ENCODE data around the gene RRAS2. TPM values are rescaled to one million over a fixed set of nuclear protein-coding genes. Genes with fewer than 3 reads are reported as not detected.
A peak's percentile ranks its signal among the peaks of the same experiment; 100 is the strongest.

Gene RRAS2
- total and polyA plus RNA-seq, 2 donors (not counting 3 experiments of a cell fraction or from before 2014, with no cell fraction given): 30.1 to 80.5 TPM

GRCh38 chr11:14259878-14260277, 99.1 kb downstream of the RRAS2 start:
- DNase-seq (ENCODE audit: low read depth, low spot score) (no peak), FAIRE-seq (no peak)
- Histone ChIP-seq H3K4me1 (ENCODE audit: control insufficient read depth, extremely low read depth, insufficient read depth, low read length) (peaks cover 5% of the 10 kb centered on the region), H3K36me3 (ENCODE audit: control insufficient read depth in 2 of 2, extremely low read depth in 1 of 2, insufficient read depth in 2 of 2, low read length in 2 of 2) (no peaks in the 10 kb centered on the region), H3K9ac (replicated peaks; ENCODE audit: extremely low read depth, insufficient read depth, low read length) (no peak overlapping the region), H3K9me1 (replicated peaks; ENCODE audit: control insufficient read depth, extremely low read depth, insufficient read depth, low read length) (no peaks in the 10 kb centered on the region), H3K4me2 (ENCODE audit: insufficient read depth, low read length) (no peak overlapping the region), H3K9me3 (replicated peaks; ENCODE audit: control insufficient read depth, insufficient read depth, low read length) (no peaks in the 10 kb centered on the region), H3K4me3 (replicated peaks in 1 of 3; ENCODE audit: insufficient read depth in 1 of 3, low read depth in 1 of 3, low read length in 3 of 3) (no peak overlapping the region), H4K20me1 (replicated peaks; ENCODE audit: control insufficient read depth, extremely low read depth, insufficient read depth, low read length) (no peaks in the 10 kb centered on the region), H3K27me3 (ENCODE audit: control insufficient read depth in 2 of 2, insufficient read depth in 2 of 2, low read length in 2 of 2) (no peaks in the 10 kb centered on the region), H3K27ac (ENCODE audit: insufficient read depth, low read depth, low read length) (no peak overlapping the region), H2AFZ (ENCODE audit: low read depth, low read length) (no peak overlapping the region), H3K79me2 (ENCODE audit: control insufficient read depth, insufficient read depth, low read length) (no peaks in the 10 kb centered on the region)
- BruUV-seq (replicated peaks): no TSS peak
- ChIA-PET POLR2A (interaction anchor here (0.6 kb wide), 1 partner anchor 552 kb away, joined by 3 read pairs; no protein-coding TSS in a partner anchor), CTCF (no interaction called here)
- dilution Hi-C loops (cut with MboI; ENCODE audit: extremely low pct_ligation_motif_present, low sequenced_read_pairs): no loop called here
- peak; percentile 27 for TF ChIP-seq POLR2A (IDR thresholded peaks at IDR 0.05; ENCODE audit: low read depth, low read length)
- TF ChIP-seq POLR2AphosphoS5 (IDR thresholded peaks at IDR 0.05; ENCODE audit: insufficient read depth, low read depth, low read length): peak; percentile 12
- TF ChIP-seq JUN (IDR thresholded peaks at IDR 0.05; ENCODE audit: borderline replicate concordance, insufficient read depth, insufficient read length, low read depth): no peak
- intact Hi-C loops (cut with micrococcal nuclease): no loop called here

- H3K36me3 ChIP-seq (ENCODE audit: control insufficient read depth in 2 of 2, extremely low read depth in 1 of 2, insufficient read depth in 2 of 2, low read length in 2 of 2): no peaks in the 10 kb centered on the region
- FAIRE-seq (no peak), DNase-seq (ENCODE audit: low read depth, low spot score) (no peak)
- H3K9me1 ChIP-seq (replicated peaks; ENCODE audit: control insufficient read depth, extremely low read depth, insufficient read depth, low read length): no peaks in the 10 kb centered on the region
- intact Hi-C loops (cut with micrococcal nuclease): no loop called here
- H3K27me3 ChIP-seq (ENCODE audit: control insufficient read depth in 2 of 2, insufficient read depth in 2 of 2, low read length in 2 of 2): no peaks in the 10 kb centered on the region
- POLR2A ChIA-PET: no interaction called here
- dilution Hi-C loops (cut with MboI; ENCODE audit: extremely low pct_ligation_motif_present, low sequenced_read_pairs): no loop called here
- H3K27ac ChIP-seq (ENCODE audit: insufficient read depth, low read depth, low read length): no peak overlapping the region
- H3K4me2 ChIP-seq (ENCODE audit: insufficient read depth, low read length): no peak overlapping the region
- H2AFZ ChIP-seq (ENCODE audit: low read depth, low read length): no peak overlapping the region
- H3K4me3 ChIP-seq (replicated peaks in 1 of 3; ENCODE audit: insufficient read depth in 1 of 3, low read depth in 1 of 3, low read length in 3 of 3): no peak overlapping the region
- CTCF ChIA-PET: no interaction called here
- H3K9me3 ChIP-seq (replicated peaks; ENCODE audit: control insufficient read depth, insufficient read depth, low read length): no peaks in the 10 kb centered on the region
- peaks cover 5% of the 10 kb centered on the region for H3K4me1 ChIP-seq (ENCODE audit: control insufficient read depth, extremely low read depth, insufficient read depth, low read length)
- no peaks in the 10 kb centered on the region for H4K20me1 ChIP-seq (replicated peaks; ENCODE audit: control insufficient read depth, extremely low read depth, insufficient read depth, low read length)
- TF ChIP-seq CTCF (IDR thresholded peaks at IDR 0.05; ENCODE audit: extremely low read depth in 1 of 2, insufficient read depth in 1 of 2, low read depth in 1 of 2, low read length in 2 of 2) (peak in 1 of 2 donors; percentile 6), POLR2A (IDR thresholded peaks at IDR 0.05; ENCODE audit: low read depth, low read length) (no peak)
- no peak overlapping the region for H3K9ac ChIP-seq (replicated peaks; ENCODE audit: extremely low read depth, insufficient read depth, low read length)
- BruUV-seq (replicated peaks): no TSS peak
- no peaks in the 10 kb centered on the region for H3K79me2 ChIP-seq (ENCODE audit: control insufficient read depth, insufficient read depth, low read length)
These were observed 99.7 kb downstream of the RRAS2 start for GRCh38 chr11:14259186-14259784.

All from endothelial cell of umbilical vein (primary cell).